Transverse colon (tissue), 4 donors: ENCODE data around the gene SCAMP4.

Experiments used
- POLR2A ChIP-seq: fragments of 450-650 bp; IDR thresholded peaks from one replicate; pipeline ENCODE4 v1.6.1; 2016; ENCODE audit warnings: antibody characterized with exemption, mild to moderate bottlenecking, moderate library complexity
- POLR2AphosphoS5 ChIP-seq, 3 donors: sonication (generic); formaldehyde crosslinking; IDR thresholded peaks; one replicate each; pipeline ENCODE4 v1.6.1; 2016; ENCODE audit warnings: antibody characterized with exemption in 3 of 3
- TF ChIP-seq, protein P1 (sequence below), 5 experiments: fragments of 200-600 bp in 3 of 5; fragments of 450-650 bp in 2 of 5; sonication (generic) in 3 of 5; IDR thresholded peaks; 1 replicate in 2 of 5; 2 replicates in 3 of 5; pipeline ENCODE4 v1.5.1; 2016 to 2017; ENCODE audit warnings: antibody characterized with exemption in 5 of 5, inconsistent platforms in 3 of 5, mild to moderate bottlenecking in 2 of 5, moderate library complexity in 1 of 5

DNA sequence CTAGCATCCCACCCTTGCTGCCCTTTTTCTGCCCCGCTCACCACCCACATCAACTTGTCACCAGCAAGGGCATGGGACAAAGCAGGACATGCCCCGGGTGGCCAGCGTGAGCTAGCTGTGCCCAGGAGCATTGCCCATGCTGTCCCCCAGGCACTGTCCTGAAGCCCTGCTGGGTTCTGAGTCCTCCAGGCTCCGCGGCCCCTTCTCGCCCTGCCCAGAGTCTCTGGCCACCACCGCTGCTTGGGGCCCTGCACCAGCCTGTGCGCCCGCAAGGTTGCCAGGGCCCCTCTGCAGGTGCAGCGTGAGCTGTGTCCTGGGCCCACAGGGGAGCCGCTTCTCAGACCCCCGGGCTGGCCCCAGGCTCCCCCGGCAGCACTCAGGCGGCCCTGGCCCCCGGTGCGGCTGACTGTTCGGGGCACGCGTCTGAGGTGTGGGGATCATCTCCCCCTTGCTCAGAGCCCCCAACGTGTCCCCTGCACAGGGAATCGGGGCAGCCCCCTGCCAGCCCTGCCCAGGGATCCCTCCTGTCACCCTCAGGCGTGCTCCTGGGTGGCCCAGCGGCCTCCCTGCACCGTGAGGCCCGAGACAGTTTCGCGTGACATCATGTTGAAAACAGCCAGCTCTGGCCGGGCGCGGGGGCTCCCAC, 39.8 kb downstream of the SCAMP4 start:
- TF ChIP-seq, protein P1, sequence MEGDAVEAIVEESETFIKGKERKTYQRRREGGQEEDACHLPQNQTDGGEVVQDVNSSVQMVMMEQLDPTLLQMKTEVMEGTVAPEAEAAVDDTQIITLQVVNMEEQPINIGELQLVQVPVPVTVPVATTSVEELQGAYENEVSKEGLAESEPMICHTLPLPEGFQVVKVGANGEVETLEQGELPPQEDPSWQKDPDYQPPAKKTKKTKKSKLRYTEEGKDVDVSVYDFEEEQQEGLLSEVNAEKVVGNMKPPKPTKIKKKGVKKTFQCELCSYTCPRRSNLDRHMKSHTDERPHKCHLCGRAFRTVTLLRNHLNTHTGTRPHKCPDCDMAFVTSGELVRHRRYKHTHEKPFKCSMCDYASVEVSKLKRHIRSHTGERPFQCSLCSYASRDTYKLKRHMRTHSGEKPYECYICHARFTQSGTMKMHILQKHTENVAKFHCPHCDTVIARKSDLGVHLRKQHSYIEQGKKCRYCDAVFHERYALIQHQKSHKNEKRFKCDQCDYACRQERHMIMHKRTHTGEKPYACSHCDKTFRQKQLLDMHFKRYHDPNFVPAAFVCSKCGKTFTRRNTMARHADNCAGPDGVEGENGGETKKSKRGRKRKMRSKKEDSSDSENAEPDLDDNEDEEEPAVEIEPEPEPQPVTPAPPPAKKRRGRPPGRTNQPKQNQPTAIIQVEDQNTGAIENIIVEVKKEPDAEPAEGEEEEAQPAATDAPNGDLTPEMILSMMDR (IDR thresholded peaks at IDR 0.05), result no peak
- no peak for TF ChIP-seq POLR2AphosphoS5 (IDR thresholded peaks at IDR 0.05)
- TF ChIP-seq POLR2A, result no peak
